Uterus (tissue), 4 donors: ENCODE measurements around the gene RHEB. TPM values are rescaled to one million over a fixed set of nuclear protein-coding genes. Genes with fewer than 3 reads are reported as not detected.

Experiments
- DNase-seq, 2 donors: peaks; one replicate each; pipeline ENCODE4 v3.0.0-alpha.2; 2019 to 2020
- H3K27ac ChIP-seq, 2 donors: fragments of 200-600 bp; sonication (generic); 1 replicate in 1 of 2; 2 replicates in 1 of 2; pipeline ENCODE4 v1.5.1; 2016 to 2018
- H3K27me3 ChIP-seq, 2 donors: fragments of 200-600 bp; sonication (generic); one replicate each; pipeline ENCODE4 v1.5.1; 2018 to 2019; ENCODE audit warnings: control low read depth in 1 of 2
- H3K36me3 ChIP-seq, 2 donors: fragments of 200-600 bp; sonication (generic); one replicate each; pipeline ENCODE4 v1.5.1; 2019; ENCODE audit warnings: control low read depth in 1 of 2
- H3K4me1 ChIP-seq, 2 donors: fragments of 200-600 bp; sonication (generic); one replicate each; pipeline ENCODE4 v1.5.1; 2018 to 2019; ENCODE audit warnings: control low read depth in 1 of 2
- H3K4me3 ChIP-seq, 2 donors: fragments of 200-600 bp; sonication (generic); 1 replicate in 1 of 2; 2 replicates in 1 of 2; pipeline ENCODE4 v1.5.1; 2018 to 2019; ENCODE audit warnings: mild to moderate bottlenecking in 1 of 2
- H3K9me3 ChIP-seq, 2 donors: fragments of 200-600 bp; sonication (generic); one replicate each; pipeline ENCODE4 v1.5.1; 2019; ENCODE audit warnings: control low read depth in 1 of 2
- POLR2A ChIP-seq, 2 donors: fragments of 450-650 bp; IDR thresholded peaks; one replicate each; pipeline ENCODE4 v1.6.1; 2016; ENCODE audit warnings: antibody characterized with exemption in 2 of 2, mild to moderate bottlenecking in 1 of 2, moderate library complexity in 1 of 2
- intact Hi-C: fragments of 100-400 bp; cut with DNase I; formaldehyde crosslinking; loops from one replicate; pipeline ENCODE4 v1.15.1; 2023; ENCODE audit warnings: low total_unique reads
- total RNA-seq, 4 donors: library from RNA; depleted of rRNA in 3 of 4; stranded (reverse); fragments of >200 nt in 3 of 4; gene quantifications; one replicate each; pipeline versions ENCODE4 v1.1.0 to v1.2.4, GENCODE V29; 2014 to 2023
- TF ChIP-seq, protein P1 (sequence below), 4 experiments: fragments of 200-600 bp in 2 of 4; fragments of 450-650 bp in 2 of 4; sonication (generic) in 2 of 4; IDR thresholded peaks; one replicate each; pipeline ENCODE4 v1.5.1; 2016 to 2019; ENCODE audit warnings: antibody characterized with exemption in 4 of 4, mild to moderate bottlenecking in 2 of 4, moderate library complexity in 1 of 4
- donor health status: DM: yes; HTN: yes; CAD: no.

The RHEB gene
- total RNA-seq, 4 donors from 2014 or later: 69.2 to 135 (median 102) TPM

- no peaks in the 10 kb centered on the region for H3K27me3 ChIP-seq
- no peaks in the 10 kb centered on the region for H3K36me3 ChIP-seq
- intact Hi-C loops: no loop called here
- H3K9me3 ChIP-seq: no peaks in the 10 kb centered on the region
- DNase-seq: peak; percentile 27 to 36
- no peak overlapping the region for H3K4me3 ChIP-seq
- TF ChIP-seq, protein P1, sequence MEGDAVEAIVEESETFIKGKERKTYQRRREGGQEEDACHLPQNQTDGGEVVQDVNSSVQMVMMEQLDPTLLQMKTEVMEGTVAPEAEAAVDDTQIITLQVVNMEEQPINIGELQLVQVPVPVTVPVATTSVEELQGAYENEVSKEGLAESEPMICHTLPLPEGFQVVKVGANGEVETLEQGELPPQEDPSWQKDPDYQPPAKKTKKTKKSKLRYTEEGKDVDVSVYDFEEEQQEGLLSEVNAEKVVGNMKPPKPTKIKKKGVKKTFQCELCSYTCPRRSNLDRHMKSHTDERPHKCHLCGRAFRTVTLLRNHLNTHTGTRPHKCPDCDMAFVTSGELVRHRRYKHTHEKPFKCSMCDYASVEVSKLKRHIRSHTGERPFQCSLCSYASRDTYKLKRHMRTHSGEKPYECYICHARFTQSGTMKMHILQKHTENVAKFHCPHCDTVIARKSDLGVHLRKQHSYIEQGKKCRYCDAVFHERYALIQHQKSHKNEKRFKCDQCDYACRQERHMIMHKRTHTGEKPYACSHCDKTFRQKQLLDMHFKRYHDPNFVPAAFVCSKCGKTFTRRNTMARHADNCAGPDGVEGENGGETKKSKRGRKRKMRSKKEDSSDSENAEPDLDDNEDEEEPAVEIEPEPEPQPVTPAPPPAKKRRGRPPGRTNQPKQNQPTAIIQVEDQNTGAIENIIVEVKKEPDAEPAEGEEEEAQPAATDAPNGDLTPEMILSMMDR (IDR thresholded peaks at IDR 0.05): no peak
- H3K4me1 ChIP-seq: peaks cover 19 to 26% of the 10 kb centered on the region in 2 donors
- peak overlapping the region; percentile 87 to 88 for H3K27ac ChIP-seq
Measured at GRCh38 chr7:151427705-151428377, 91.9 kb downstream of the RHEB start.

DNA sequence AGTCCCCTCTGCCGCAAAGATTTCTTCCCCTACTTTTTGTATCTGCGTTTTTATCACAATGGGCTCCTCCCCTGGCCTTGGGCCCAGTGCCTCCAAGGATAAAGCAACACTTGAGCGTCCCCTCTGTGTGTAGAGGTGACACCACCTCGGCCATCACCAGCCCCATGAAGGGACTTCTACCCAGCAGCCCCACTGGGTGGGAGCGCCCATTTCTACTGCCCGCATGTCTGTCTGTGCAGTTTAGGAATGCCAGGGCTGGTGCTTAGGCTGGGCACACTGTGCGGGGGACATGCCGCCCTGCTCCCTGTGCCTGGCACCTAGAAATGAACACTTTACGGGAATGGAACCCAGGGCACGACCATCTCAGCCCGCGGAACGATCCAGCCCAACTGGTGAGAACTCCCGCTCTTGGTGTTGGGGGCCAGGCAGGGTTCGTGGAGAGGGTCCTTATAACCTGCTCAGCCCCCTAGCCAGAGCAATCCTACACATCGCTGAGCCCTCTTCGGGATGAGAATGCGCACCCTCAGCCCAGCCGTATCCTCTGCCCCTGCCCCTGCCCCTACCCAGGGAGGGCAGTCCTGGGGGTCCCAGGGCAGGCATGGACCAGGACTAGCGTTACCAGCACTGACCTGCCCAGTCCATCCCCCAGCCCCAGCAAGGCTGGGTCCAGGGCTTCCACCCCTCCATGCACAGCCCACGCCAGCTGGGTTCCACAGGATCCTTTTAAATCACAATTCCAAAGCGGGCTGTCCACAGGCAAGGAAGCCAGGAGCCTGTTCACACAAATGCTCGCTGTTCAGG lies 92.6 kb downstream of the RHEB start:
- TF ChIP-seq POLR2A (IDR thresholded peaks at IDR 0.05): no peak
- TF ChIP-seq, protein P1 (IDR thresholded peaks at IDR 0.05): no peak
- no peaks in the 10 kb centered on the region for H3K27me3 ChIP-seq

GRCh38 chr7:151426441-151426903 lies 93.2 kb downstream of the RHEB start:
- intact Hi-C loops: no loop called here
- peak; percentile 93 to 95 for DNase-seq
- Histone ChIP-seq H3K4me3 (no peak overlapping the region), H3K9me3 (no peaks in the 10 kb centered on the region), H3K27me3 (no peaks in the 10 kb centered on the region), H3K36me3 (no peaks in the 10 kb centered on the region), H3K4me1 (peaks cover 19 to 26% of the 10 kb centered on the region in 2 donors), H3K27ac (peak overlapping the region; percentile 87 to 88)
- TF ChIP-seq, protein P1 (IDR thresholded peaks at IDR 0.05): no peak
- no peak for TF ChIP-seq POLR2A (IDR thresholded peaks at IDR 0.05)

More for the DNA sequence above, 92.6 kb downstream of the RHEB start:
- no peaks in the 10 kb centered on the region for H3K36me3 ChIP-seq
- H3K27ac ChIP-seq: peak overlapping the region; percentile 87 to 88
- intact Hi-C loops: no loop called here
- peaks cover 19 to 26% of the 10 kb centered on the region in 2 donors for H3K4me1 ChIP-seq
- no peaks in the 10 kb centered on the region for H3K9me3 ChIP-seq
- H3K4me3 ChIP-seq: no peak overlapping the region
- DNase-seq: no peak

DNA sequence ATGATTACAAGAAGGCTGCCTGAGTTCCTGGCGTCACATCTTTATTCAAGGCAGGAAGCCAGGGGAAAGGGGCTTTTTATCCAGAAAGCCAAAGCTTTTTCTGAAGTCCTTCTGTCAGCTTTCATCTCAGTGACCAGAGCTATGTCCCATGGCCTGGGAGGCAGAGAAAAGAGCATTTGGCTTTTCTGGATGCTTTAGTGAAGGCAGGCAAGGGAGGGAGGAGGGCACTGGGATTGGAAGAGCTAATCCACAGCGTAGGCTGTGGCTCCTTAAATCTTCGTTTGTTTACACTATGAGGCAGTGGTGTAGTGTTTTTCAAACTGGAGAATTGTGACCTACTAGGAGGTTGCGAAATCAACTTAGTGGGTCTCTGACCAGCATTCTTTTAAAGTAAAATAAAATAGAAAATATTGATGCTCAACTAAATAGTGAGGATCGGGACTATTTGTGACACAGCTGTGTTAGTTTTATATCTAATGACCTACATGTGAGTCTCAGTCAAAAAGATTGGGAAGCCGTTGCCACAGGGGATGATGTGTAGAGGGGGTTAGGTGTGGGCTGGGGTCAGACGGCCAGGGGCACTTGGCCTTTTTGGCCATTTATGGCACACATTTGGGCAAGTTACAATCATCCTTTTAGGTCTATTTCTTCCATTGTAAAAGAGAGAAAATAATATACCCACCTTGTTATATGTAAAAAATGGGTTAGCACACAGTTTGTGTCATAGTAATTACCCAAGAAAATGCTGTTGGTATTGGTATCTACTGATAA lies 93.8 kb downstream of the RHEB start:
- TF ChIP-seq, protein P1 (IDR thresholded peaks at IDR 0.05): no peak
- TF ChIP-seq POLR2A (IDR thresholded peaks at IDR 0.05): no peak
- no peaks in the 10 kb centered on the region for H3K9me3 ChIP-seq
- DNase-seq: no peak
- intact Hi-C loops: no loop called here
- no peaks in the 10 kb centered on the region for H3K27me3 ChIP-seq
- H3K4me3 ChIP-seq: no peak overlapping the region
- no peaks in the 10 kb centered on the region for H3K36me3 ChIP-seq
- peak overlapping the region; percentile 87 to 88 for H3K27ac ChIP-seq
- peaks cover 19 to 26% of the 10 kb centered on the region in 2 donors for H3K4me1 ChIP-seq
